ENCODE measurements around the gene SNAP91. TPM values are rescaled to one million over a fixed set of nuclear protein-coding genes. Genes with fewer than 3 reads are reported as not detected.
A peak's percentile ranks its signal among the peaks of the same experiment; 100 is the strongest.
"Not testable (repeated sequence)": the region's sequence is repeated elsewhere in the genome, so short reads cannot be mapped to it uniquely, and the experiment has no call there.

Gene SNAP91
- total and polyA plus RNA-seq, 12 donors: 0.11 to 20.1 (median 3.3) TPM; not detected in 2

- no peak for TF ChIP-seq POLR2A (IDR thresholded peaks at IDR 0.05)
- TF ChIP-seq CTCF (IDR thresholded peaks at IDR 0.05): no peak
- Histone ChIP-seq H3K36me3 (replicated peaks in 1 of 2) (no peaks in the 10 kb centered on the region), H3K27me3 (no peaks in the 10 kb centered on the region), H3K4me1 (replicated peaks in 1 of 2) (no peaks in the 10 kb centered on the region), H3K27ac (peak overlapping the region in 1 of 5 donors; percentile 21), H3K9me3 (replicated peaks in 1 of 3) (no peaks in the 10 kb centered on the region), H3K4me3 (no peak overlapping the region)
- DNase-seq: no peak
- intact Hi-C loops (cut with DNase I): no loop called here
- WGBS, 4 donors: 35 to 80% (median 39%) methylated on average over 1 of the region's 1 CpG
These were observed 118.5 kb downstream of the SNAP91 start for GRCh38 chr6:83590416-83590815.

GRCh38 chr6:83589076-83589475 is 119.8 kb downstream of the SNAP91 start:
- Histone ChIP-seq H3K9me3 (replicated peaks in 1 of 3) (no peaks in the 10 kb centered on the region), H3K4me1 (replicated peaks in 1 of 2) (no peaks in the 10 kb centered on the region), H3K4me3 (no peak overlapping the region), H3K36me3 (replicated peaks in 1 of 2) (no peaks in the 10 kb centered on the region), H3K27ac (no peak overlapping the region), H3K27me3 (no peaks in the 10 kb centered on the region)
- no peak for DNase-seq
- TF ChIP-seq POLR2A (IDR thresholded peaks at IDR 0.05) (no peak), CTCF (IDR thresholded peaks at IDR 0.05) (no peak)
- intact Hi-C loops (cut with DNase I): no loop called here

GRCh38 chr6:83578057-83578456 is 130.8 kb downstream of the SNAP91 start:
- no peak for DNase-seq
- H3K36me3 ChIP-seq (replicated peaks in 1 of 2): no peaks in the 10 kb centered on the region
- TF ChIP-seq POLR2A (IDR thresholded peaks at IDR 0.05): no peak
- TF ChIP-seq CTCF (IDR thresholded peaks at IDR 0.05): no peak
- H3K4me1 ChIP-seq (replicated peaks in 1 of 2): no peaks in the 10 kb centered on the region
- 84 to 94% (median 89%) methylated on average over 1 of the region's 1 CpG for WGBS, 4 donors
- no peaks in the 10 kb centered on the region for H3K27me3 ChIP-seq
- H3K4me3 ChIP-seq: no peak overlapping the region
- intact Hi-C loops (cut with DNase I): no loop called here
- no peaks in the 10 kb centered on the region for H3K9me3 ChIP-seq (replicated peaks in 1 of 3)
- H3K27ac ChIP-seq: no peak overlapping the region

- no peak for DNase-seq
- Histone ChIP-seq H3K4me1 (replicated peaks in 1 of 2) (no peaks in the 10 kb centered on the region), H3K4me3 (no peak overlapping the region), H3K27me3 (no peaks in the 10 kb centered on the region), H3K36me3 (replicated peaks in 1 of 2) (no peaks in the 10 kb centered on the region), H3K27ac (no peak overlapping the region), H3K9me3 (replicated peaks in 1 of 3) (no peaks in the 10 kb centered on the region)
- 58 to 76% (median 71%) methylated on average over 6 of the region's 6 CpGs for WGBS, 4 donors
- intact Hi-C loops (cut with DNase I): no loop called here
- TF ChIP-seq POLR2A (IDR thresholded peaks at IDR 0.05): no peak
- TF ChIP-seq CTCF (IDR thresholded peaks at IDR 0.05): no peak
These were observed 134.1 kb downstream of the SNAP91 start for GRCh38 chr6:83574783-83575182.

- H3K4me3 ChIP-seq; H3K4me1 ChIP-seq (replicated peaks in 1 of 2); intact Hi-C loops (cut with DNase I); DNase-seq; H3K9me3 ChIP-seq (replicated peaks in 1 of 3); H3K27ac ChIP-seq; H3K36me3 ChIP-seq (replicated peaks in 1 of 2); H3K27me3 ChIP-seq: not testable (repeated sequence)
- 71 to 97% (median 86%) methylated on average over 4 of the region's 4 CpGs for WGBS, 4 donors
These were observed 137.2 kb downstream of the SNAP91 start for GRCh38 chr6:83571663-83572185.

All from adrenal gland (tissue), 12 donors.